ENCODE measurements around the gene TBXAS1.

Gene TBXAS1

GRCh38 chr7:140056431-140057142 is 227.5 kb downstream of the TBXAS1 start:
- DNase-seq (ENCODE audit: low read depth, low spot score) = no peak
- no peaks in the 10 kb centered on the region for H3K9me3 ChIP-seq (ENCODE audit: control insufficient read depth, insufficient read depth, low read length)
- H3K27ac ChIP-seq (ENCODE audit: low read length) = no peak overlapping the region
- H3K4me3 ChIP-seq (ENCODE audit: low read length) = no peak overlapping the region
- no peaks in the 10 kb centered on the region for H3K27me3 ChIP-seq (ENCODE audit: control insufficient read depth, insufficient read depth, low read length)
- WGBS (ENCODE audit: insufficient coverage, insufficient read length) = no CpG with 5 or more reads among the region's 5 CpGs
- H3K4me1 ChIP-seq (ENCODE audit: control insufficient read depth, insufficient read depth, low read length) = no peaks in the 10 kb centered on the region
- no peaks in the 10 kb centered on the region for H3K36me3 ChIP-seq (ENCODE audit: control insufficient read depth, insufficient read depth, low read length)

GRCh38 chr7:140057143-140057535 is 228.1 kb downstream of the TBXAS1 start:
- H3K9me3 ChIP-seq (ENCODE audit: control insufficient read depth, insufficient read depth, low read length) = no peaks in the 10 kb centered on the region
- H3K4me1 ChIP-seq (ENCODE audit: control insufficient read depth, insufficient read depth, low read length) = no peaks in the 10 kb centered on the region
- no CpG with 5 or more reads among the region's 3 CpGs for WGBS (ENCODE audit: insufficient coverage, insufficient read length)
- no peak overlapping the region for H3K27ac ChIP-seq (ENCODE audit: low read length)
- H3K4me3 ChIP-seq (ENCODE audit: low read length) = no peak overlapping the region
- H3K36me3 ChIP-seq (ENCODE audit: control insufficient read depth, insufficient read depth, low read length) = no peaks in the 10 kb centered on the region
- no peak for DNase-seq (ENCODE audit: low read depth, low spot score)
- H3K27me3 ChIP-seq (ENCODE audit: control insufficient read depth, insufficient read depth, low read length) = peaks cover 1% of the 10 kb centered on the region; the same call in 1 of the 2 replicates

- Histone ChIP-seq H3K36me3 (ENCODE audit: control insufficient read depth, insufficient read depth, low read length) (no peaks in the 10 kb centered on the region), H3K9me3 (ENCODE audit: control insufficient read depth, insufficient read depth, low read length) (no peaks in the 10 kb centered on the region), H3K27ac (ENCODE audit: low read length) (no peak overlapping the region), H3K4me1 (ENCODE audit: control insufficient read depth, insufficient read depth, low read length) (no peaks in the 10 kb centered on the region), H3K4me3 (ENCODE audit: low read length) (no peak overlapping the region), H3K27me3 (ENCODE audit: control insufficient read depth, insufficient read depth, low read length) (peaks cover 2% of the 10 kb centered on the region; the same call in 1 of the 2 replicates)
- no CpG with 5 or more reads among the region's 7 CpGs for WGBS (ENCODE audit: insufficient coverage, insufficient read length)
- no peak for DNase-seq (ENCODE audit: low read depth, low spot score)
These were observed 229.5 kb downstream of the TBXAS1 start for GRCh38 chr7:140058517-140058916.

GRCh38 chr7:140059273-140060242 is 230.5 kb downstream of the TBXAS1 start:
- no CpG with 5 or more reads among the region's 12 CpGs for WGBS (ENCODE audit: insufficient coverage, insufficient read length)
- H3K9me3 ChIP-seq (ENCODE audit: control insufficient read depth, insufficient read depth, low read length) = no peaks in the 10 kb centered on the region
- H3K4me1 ChIP-seq (ENCODE audit: control insufficient read depth, insufficient read depth, low read length) = no peaks in the 10 kb centered on the region
- no peak overlapping the region for H3K27ac ChIP-seq (ENCODE audit: low read length)
- peaks cover 2% of the 10 kb centered on the region; the same call in 1 of the 2 replicates for H3K27me3 ChIP-seq (ENCODE audit: control insufficient read depth, insufficient read depth, low read length)
- H3K36me3 ChIP-seq (ENCODE audit: control insufficient read depth, insufficient read depth, low read length) = no peaks in the 10 kb centered on the region
- no peak for DNase-seq (ENCODE audit: low read depth, low spot score)
- no peak overlapping the region for H3K4me3 ChIP-seq (ENCODE audit: low read length)

DNA sequence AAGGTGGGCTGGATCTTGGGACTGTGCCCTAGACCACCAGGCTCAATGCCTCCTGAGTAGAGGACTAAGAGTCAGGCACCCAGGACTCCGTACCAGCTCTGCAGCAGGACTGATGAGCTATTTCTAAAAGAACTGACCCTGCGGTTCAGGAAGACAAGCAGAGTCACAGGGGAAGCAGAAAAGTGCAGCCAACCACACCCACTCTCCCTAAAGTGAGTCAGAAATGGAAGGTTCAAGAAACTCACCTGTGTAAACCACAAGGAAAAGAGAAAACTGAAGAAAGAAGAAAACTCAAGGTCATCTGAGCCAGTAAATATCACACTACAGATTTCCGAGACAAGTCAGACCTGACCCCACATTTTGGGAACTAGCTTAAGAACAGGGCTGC is 231.2 kb downstream of the TBXAS1 start:
- Histone ChIP-seq H3K27me3 (ENCODE audit: control insufficient read depth, insufficient read depth, low read length) (peaks cover 2% of the 10 kb centered on the region; the same call in 1 of the 2 replicates), H3K36me3 (ENCODE audit: control insufficient read depth, insufficient read depth, low read length) (no peaks in the 10 kb centered on the region), H3K27ac (ENCODE audit: low read length) (no peak overlapping the region), H3K4me3 (ENCODE audit: low read length) (no peak overlapping the region), H3K9me3 (ENCODE audit: control insufficient read depth, insufficient read depth, low read length) (no peaks in the 10 kb centered on the region), H3K4me1 (ENCODE audit: control insufficient read depth, insufficient read depth, low read length) (no peaks in the 10 kb centered on the region)
- no CpG with 5 or more reads among the region's 3 CpGs for WGBS (ENCODE audit: insufficient coverage, insufficient read length)
- no peak for DNase-seq (ENCODE audit: low read depth, low spot score)

DNA sequence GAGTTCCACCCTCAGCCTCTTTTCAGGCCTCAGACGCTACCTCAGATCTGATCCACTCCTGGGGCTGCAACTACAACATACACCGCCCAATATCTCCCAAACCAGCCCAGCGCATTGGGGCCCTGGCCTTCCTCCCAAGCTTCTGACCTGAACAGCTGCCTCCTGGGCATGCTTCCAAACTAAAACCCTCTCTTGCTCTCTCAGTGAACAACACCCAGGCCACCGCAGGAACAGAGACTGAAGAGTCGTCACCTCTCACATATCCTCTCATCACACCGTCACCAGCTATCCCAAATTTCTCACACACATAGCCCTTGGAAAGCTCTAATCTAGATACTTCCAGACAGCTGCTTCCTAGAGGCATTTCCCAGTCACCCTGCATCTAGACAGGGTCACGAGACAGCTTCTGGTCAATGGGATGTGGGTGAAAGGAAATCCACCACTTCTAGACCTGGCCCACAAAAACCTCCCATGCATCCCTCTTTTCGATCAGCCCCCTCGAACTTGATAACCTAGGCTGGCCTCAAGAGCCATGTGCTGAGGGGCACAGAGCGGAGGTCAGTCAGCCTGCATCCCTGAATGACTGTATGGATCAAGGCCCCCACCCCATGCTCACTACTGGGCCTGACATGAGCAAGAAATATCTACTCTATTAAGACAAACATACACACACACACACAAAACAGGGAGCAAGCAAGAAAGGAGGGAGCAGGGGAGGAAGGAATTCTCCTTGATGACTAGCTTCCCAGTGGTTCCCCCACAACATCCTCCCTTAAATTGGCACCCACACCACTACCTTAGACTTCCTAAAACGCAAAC is 231.9 kb downstream of the TBXAS1 start:
- Histone ChIP-seq H3K4me1 (ENCODE audit: control insufficient read depth, insufficient read depth, low read length) (no peaks in the 10 kb centered on the region), H3K27ac (ENCODE audit: low read length) (no peak overlapping the region), H3K4me3 (ENCODE audit: low read length) (no peak overlapping the region), H3K9me3 (ENCODE audit: control insufficient read depth, insufficient read depth, low read length) (no peaks in the 10 kb centered on the region), H3K36me3 (ENCODE audit: control insufficient read depth, insufficient read depth, low read length) (no peaks in the 10 kb centered on the region), H3K27me3 (ENCODE audit: control insufficient read depth, insufficient read depth, low read length) (peaks cover 2% of the 10 kb centered on the region; the same call in 1 of the 2 replicates)
- no peak for DNase-seq (ENCODE audit: low read depth, low spot score)
- no CpG with 5 or more reads among the region's 11 CpGs for WGBS (ENCODE audit: insufficient coverage, insufficient read length)

DNA sequence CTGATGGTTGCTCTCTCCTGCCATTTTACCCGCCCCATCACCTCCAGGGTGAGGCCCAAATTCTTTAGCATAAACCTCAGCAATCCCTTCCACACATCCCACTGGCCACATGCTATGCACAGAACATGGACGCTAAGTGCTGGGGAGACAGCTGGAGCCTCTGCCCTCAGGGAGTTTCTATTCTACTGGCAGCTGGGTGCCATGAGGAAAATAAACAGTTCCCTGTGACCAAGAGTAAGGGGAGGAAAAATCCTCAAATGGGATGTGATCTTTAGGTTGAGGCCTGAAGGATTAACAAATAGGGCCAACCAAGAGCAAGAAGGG is 232.5 kb downstream of the TBXAS1 start:
- no peaks in the 10 kb centered on the region for H3K36me3 ChIP-seq (ENCODE audit: control insufficient read depth, insufficient read depth, low read length)
- no peak overlapping the region for H3K27ac ChIP-seq (ENCODE audit: low read length)
- H3K27me3 ChIP-seq (ENCODE audit: control insufficient read depth, insufficient read depth, low read length) = peaks cover 2% of the 10 kb centered on the region; the same call in 1 of the 2 replicates
- no peak overlapping the region for H3K4me3 ChIP-seq (ENCODE audit: low read length)
- H3K4me1 ChIP-seq (ENCODE audit: control insufficient read depth, insufficient read depth, low read length) = no peaks in the 10 kb centered on the region
- no peaks in the 10 kb centered on the region for H3K9me3 ChIP-seq (ENCODE audit: control insufficient read depth, insufficient read depth, low read length)
- WGBS (ENCODE audit: insufficient coverage, insufficient read length) = no CpG with 5 or more reads among the region's 2 CpGs
- DNase-seq (ENCODE audit: low read depth, low spot score) = no peak

DNA sequence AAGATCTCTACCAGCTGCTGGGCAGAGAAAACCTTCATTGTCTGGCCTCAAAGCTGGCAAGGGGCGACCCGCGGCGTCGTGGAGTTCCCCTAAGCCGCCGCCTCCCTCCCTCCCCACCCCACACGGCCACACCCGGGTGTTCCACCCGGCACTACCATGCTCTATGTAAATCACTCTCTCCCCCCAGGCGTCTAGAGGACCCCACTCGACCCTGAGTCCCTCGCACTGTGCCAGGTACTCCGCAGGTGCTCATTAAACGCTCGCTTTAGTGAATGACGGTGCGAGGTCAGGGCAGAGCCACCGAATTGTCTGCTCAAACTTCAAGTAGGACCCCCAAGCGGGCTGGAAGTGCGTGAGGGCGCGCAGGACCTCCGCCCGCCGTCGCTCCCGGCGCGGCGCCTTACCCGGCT is 233.1 kb downstream of the TBXAS1 start:
- no CpG with 5 or more reads among the region's 32 CpGs for WGBS (ENCODE audit: insufficient coverage, insufficient read length)
- H3K9me3 ChIP-seq (ENCODE audit: control insufficient read depth, insufficient read depth, low read length) = no peaks in the 10 kb centered on the region
- peaks cover 2% of the 10 kb centered on the region; the same call in 1 of the 2 replicates for H3K27me3 ChIP-seq (ENCODE audit: control insufficient read depth, insufficient read depth, low read length)
- H3K4me1 ChIP-seq (ENCODE audit: control insufficient read depth, insufficient read depth, low read length) = no peaks in the 10 kb centered on the region
- no peaks in the 10 kb centered on the region for H3K36me3 ChIP-seq (ENCODE audit: control insufficient read depth, insufficient read depth, low read length)
- peak overlapping the region; percentile 53; the same call in 1 of the 2 replicates for H3K4me3 ChIP-seq (ENCODE audit: low read length)
- no peak overlapping the region for H3K27ac ChIP-seq (ENCODE audit: low read length)
- DNase-seq (ENCODE audit: low read depth, low spot score) = no peak

DNA sequence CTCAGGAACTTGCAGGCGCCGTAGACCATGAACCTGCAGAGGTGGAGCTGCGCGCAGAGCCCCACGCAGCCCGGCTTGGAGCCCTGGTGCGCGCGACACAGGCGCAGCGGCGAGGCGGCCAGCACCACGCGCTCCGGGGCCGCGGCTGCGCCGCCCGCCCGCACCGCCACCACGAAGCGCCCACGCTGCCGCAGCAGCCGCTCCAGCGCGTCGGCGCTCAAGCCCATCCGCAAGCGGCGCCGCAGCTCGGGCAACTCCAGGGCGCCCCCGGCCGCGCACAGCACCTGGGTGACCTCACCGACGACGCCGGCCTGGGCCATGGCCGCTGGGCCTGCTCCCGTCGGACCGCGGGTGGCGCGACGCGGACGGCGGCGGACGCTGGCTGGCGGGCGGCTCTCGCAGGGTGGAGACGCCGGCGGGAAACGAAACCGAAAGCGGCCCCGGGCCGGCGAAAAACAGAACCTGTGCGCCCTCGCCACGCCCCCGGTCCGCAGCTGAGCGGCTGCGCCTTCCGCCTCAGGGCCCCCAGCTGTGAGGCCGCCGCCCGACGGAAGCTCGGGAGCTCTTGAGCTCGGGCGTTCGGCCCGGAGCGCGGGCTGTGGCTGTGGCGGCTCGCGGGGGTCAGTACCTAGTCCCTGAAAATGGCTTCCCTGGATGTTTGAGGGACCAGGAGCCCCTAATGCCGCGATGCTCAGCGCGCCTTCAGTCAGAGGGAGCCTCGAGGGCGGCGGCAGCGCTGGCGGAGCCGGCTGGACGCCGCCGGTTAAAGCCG is 233.7 kb downstream of the TBXAS1 start, which contains the start of gene PARP12:
Gene PARP12, minus strand, starts transcription at position 424 of the 772 bp plus-strand sequence. Its CDS starts 104 bp downstream, at position 320.
- H3K36me3 ChIP-seq (ENCODE audit: control insufficient read depth, insufficient read depth, low read length) = no peaks in the 10 kb centered on the region
- H3K4me3 ChIP-seq (ENCODE audit: low read length) = peak within 1 kb of the TSS; percentile 53; the same call in 1 of the 2 replicates
- H3K27me3 ChIP-seq (ENCODE audit: control insufficient read depth, insufficient read depth, low read length) = peaks cover 2% of the 10 kb centered on the region; the same call in 1 of the 2 replicates
- DNase-seq (ENCODE audit: low read depth, low spot score) = no peak
- no peaks in the 10 kb centered on the region for H3K4me1 ChIP-seq (ENCODE audit: control insufficient read depth, insufficient read depth, low read length)
- H3K9me3 ChIP-seq (ENCODE audit: control insufficient read depth, insufficient read depth, low read length) = no peaks in the 10 kb centered on the region
- no CpG with 5 or more reads among the region's 106 CpGs for WGBS (ENCODE audit: insufficient coverage, insufficient read length)
- H3K27ac ChIP-seq (ENCODE audit: low read length) = no peak within 1 kb of the TSS
